Stimulated activated naive B cell treated with anti-CD40 and anti-IgM and Interleukin-4, amounts not matched to agents 10 μg/mL and 1 μg/mL and 100 μg/mL, for 72 hours (primary cell): ENCODE measurements around the gene ELK4.
A peak's percentile ranks its signal among the peaks of the same experiment; 100 is the strongest.

ENCODE experiments used
- ATAC-seq, 2 donors: fragments of 150-1000 bp; cut with Tn5 transposase; replicated peaks; 2 replicates each; pipeline ENCODE4 v1.10.0; 2021; ENCODE audit warnings: moderate library complexity in 1 of 2
- DNase-seq: peaks from one replicate; pipeline ENCODE4 v3.0.0; 2021
- H3K27ac Mint-ChIP-seq: one replicate; pipeline ENCODE4 v1.8.0; 2022; ENCODE audit warnings: mild to moderate bottlenecking, mixed read lengths
- H3K27me3 Mint-ChIP-seq, 2 donors: one replicate each; pipeline ENCODE4 v1.8.0; 2022; ENCODE audit warnings: mixed read lengths in 2 of 2
- H3K36me3 Mint-ChIP-seq, 2 donors: one replicate each; pipeline ENCODE4 v1.8.0; 2022; ENCODE audit warnings: mixed read lengths in 2 of 2, mild to moderate bottlenecking in 1 of 2
- H3K4me1 Mint-ChIP-seq, 2 donors: one replicate each; pipeline ENCODE4 v1.8.0; 2022; ENCODE audit warnings: mixed read lengths in 2 of 2, mild to moderate bottlenecking in 1 of 2
- H3K4me3 Mint-ChIP-seq, 2 donors: one replicate each; pipeline ENCODE4 v1.8.0; 2022; ENCODE audit warnings: mild to moderate bottlenecking in 2 of 2, mixed read lengths in 2 of 2, moderate library complexity in 1 of 2
- H3K9me3 Mint-ChIP-seq, 2 donors: one replicate each; pipeline ENCODE4 v1.8.0; 2022; ENCODE audit warnings: mixed read lengths in 2 of 2, mild to moderate bottlenecking in 1 of 2

The ELK4 gene

GRCh38 chr1:205591522-205592351 is 40.1 kb downstream of the ELK4 start:
- DNase-seq, result peak; percentile 75
- H3K27me3 Mint-ChIP-seq, result no peaks in the 10 kb centered on the region
- peak; percentile 83 to 89 for ATAC-seq
- peak overlapping the region; percentile 92 to 93 for H3K4me3 Mint-ChIP-seq
- H3K27ac Mint-ChIP-seq, result peak overlapping the region; percentile 81
- peaks cover 34 to 52% of the 10 kb centered on the region in 2 donors for H3K4me1 Mint-ChIP-seq
- no peaks in the 10 kb centered on the region for H3K9me3 Mint-ChIP-seq
- H3K36me3 Mint-ChIP-seq, result peaks cover 13 to 23% of the 10 kb centered on the region in 2 donors

GRCh38 chr1:205590777-205591513 is 40.9 kb downstream of the ELK4 start:
- H3K4me3 Mint-ChIP-seq, result no peak overlapping the region
- no peak for ATAC-seq

GRCh38 chr1:205590457-205590768 is 41.4 kb downstream of the ELK4 start:
- Mint-ChIP-seq H3K27ac (peak overlapping the region; percentile 62), H3K4me3 (no peak overlapping the region)

More at GRCh38 chr1:205590777-205591513, 40.9 kb downstream of the ELK4 start:
- Mint-ChIP-seq H3K4me1 (peaks cover 32 to 48% of the 10 kb centered on the region in 2 donors), H3K9me3 (no peaks in the 10 kb centered on the region), H3K27ac (peak overlapping the region; percentile 47), H3K36me3 (peaks cover 11 to 18% of the 10 kb centered on the region in 2 donors), H3K27me3 (no peaks in the 10 kb centered on the region)
- no peak for DNase-seq

GRCh38 chr1:205589618-205590456 is 42.0 kb downstream of the ELK4 start:
- Mint-ChIP-seq H3K27me3 (no peaks in the 10 kb centered on the region), H3K4me3 (no peak overlapping the region), H3K4me1 (peaks cover 24 to 44% of the 10 kb centered on the region in 2 donors), H3K9me3 (no peaks in the 10 kb centered on the region), H3K27ac (peak overlapping the region; percentile 62), H3K36me3 (peaks cover 2 to 7% of the 10 kb centered on the region in 2 donors)
- ATAC-seq (no peak), DNase-seq (no peak)

More at GRCh38 chr1:205590457-205590768, 41.4 kb downstream of the ELK4 start:
- ATAC-seq (no peak), DNase-seq (no peak)
- Mint-ChIP-seq H3K9me3 (no peaks in the 10 kb centered on the region), H3K36me3 (peaks cover 7 to 13% of the 10 kb centered on the region in 2 donors), H3K27me3 (no peaks in the 10 kb centered on the region), H3K4me1 (peaks cover 28 to 48% of the 10 kb centered on the region in 2 donors)

GRCh38 chr1:205589046-205589445 is 42.8 kb downstream of the ELK4 start:
- H3K27ac Mint-ChIP-seq, result no peak overlapping the region
- ATAC-seq (no peak), DNase-seq (no peak)
- peaks cover 20 to 37% of the 10 kb centered on the region in 2 donors for H3K4me1 Mint-ChIP-seq
- no peaks in the 10 kb centered on the region for H3K27me3 Mint-ChIP-seq
- peaks cover 0 to 2% of the 10 kb centered on the region in 2 donors for H3K36me3 Mint-ChIP-seq
- no peaks in the 10 kb centered on the region for H3K9me3 Mint-ChIP-seq
- H3K4me3 Mint-ChIP-seq, result no peak overlapping the region

- no peaks in the 10 kb centered on the region for H3K36me3 Mint-ChIP-seq
- no peak overlapping the region for H3K27ac Mint-ChIP-seq
- DNase-seq, result no peak
- H3K27me3 Mint-ChIP-seq, result no peaks in the 10 kb centered on the region
- peak in 1 of 2 donors; percentile 36 for ATAC-seq
- peaks cover 16 to 33% of the 10 kb centered on the region in 2 donors for H3K4me1 Mint-ChIP-seq
- no peaks in the 10 kb centered on the region for H3K9me3 Mint-ChIP-seq
- H3K4me3 Mint-ChIP-seq, result no peak overlapping the region
Observed at GRCh38 chr1:205588636-205589035, 43.2 kb downstream of the ELK4 start.

- H3K27ac Mint-ChIP-seq, result no peak overlapping the region
- H3K4me3 Mint-ChIP-seq, result no peak overlapping the region
- no peaks in the 10 kb centered on the region for H3K27me3 Mint-ChIP-seq
- DNase-seq (no peak), ATAC-seq (no peak)
- peaks cover 20 to 32% of the 10 kb centered on the region in 2 donors for H3K4me1 Mint-ChIP-seq
- H3K9me3 Mint-ChIP-seq, result no peaks in the 10 kb centered on the region
- H3K36me3 Mint-ChIP-seq, result no peaks in the 10 kb centered on the region
Observed at GRCh38 chr1:205587581-205587980, 44.2 kb downstream of the ELK4 start.

GRCh38 chr1:205585835-205586785 is 45.7 kb downstream of the ELK4 start:
- Mint-ChIP-seq H3K9me3 (no peaks in the 10 kb centered on the region), H3K4me1 (peaks cover 25 to 36% of the 10 kb centered on the region in 2 donors), H3K27me3 (peaks cover 0 to 11% of the 10 kb centered on the region in 2 donors), H3K27ac (peak overlapping the region; percentile 28), H3K36me3 (no peaks in the 10 kb centered on the region), H3K4me3 (no peak overlapping the region)
- ATAC-seq (no peak), DNase-seq (no peak)

GRCh38 chr1:205585169-205585834 is 46.5 kb downstream of the ELK4 start:
- ATAC-seq, result peak; percentile 41 to 49
- no peaks in the 10 kb centered on the region for H3K9me3 Mint-ChIP-seq
- H3K4me1 Mint-ChIP-seq, result peaks cover 25 to 36% of the 10 kb centered on the region in 2 donors
- no peaks in the 10 kb centered on the region for H3K36me3 Mint-ChIP-seq
- DNase-seq, result no peak
- no peak overlapping the region for H3K4me3 Mint-ChIP-seq
- no peak overlapping the region for H3K27ac Mint-ChIP-seq
- H3K27me3 Mint-ChIP-seq, result peaks cover 0 to 19% of the 10 kb centered on the region in 2 donors

GRCh38 chr1:205584732-205585131 is 47.1 kb downstream of the ELK4 start:
- no peak overlapping the region for H3K27ac Mint-ChIP-seq
- ATAC-seq (no peak), DNase-seq (no peak)
- H3K4me3 Mint-ChIP-seq, result no peak overlapping the region
- H3K4me1 Mint-ChIP-seq, result peaks cover 25 to 36% of the 10 kb centered on the region in 2 donors
- peaks cover 0 to 22% of the 10 kb centered on the region in 2 donors for H3K27me3 Mint-ChIP-seq
- no peaks in the 10 kb centered on the region for H3K36me3 Mint-ChIP-seq
- H3K9me3 Mint-ChIP-seq, result no peaks in the 10 kb centered on the region

- H3K36me3 Mint-ChIP-seq, result no peaks in the 10 kb centered on the region
- H3K4me3 Mint-ChIP-seq, result no peak overlapping the region
- no peak overlapping the region for H3K27ac Mint-ChIP-seq
- DNase-seq, result no peak
- peaks cover 0 to 22% of the 10 kb centered on the region in 2 donors for H3K27me3 Mint-ChIP-seq
- peaks cover 22 to 30% of the 10 kb centered on the region in 2 donors for H3K4me1 Mint-ChIP-seq
- no peak for ATAC-seq
- H3K9me3 Mint-ChIP-seq, result no peaks in the 10 kb centered on the region
Observed at GRCh38 chr1:205583461-205584130, 48.2 kb downstream of the ELK4 start.

GRCh38 chr1:205582471-205583291 is 49.1 kb downstream of the ELK4 start:
- no peaks in the 10 kb centered on the region for H3K36me3 Mint-ChIP-seq
- H3K4me3 Mint-ChIP-seq, result no peak overlapping the region
- no peaks in the 10 kb centered on the region for H3K9me3 Mint-ChIP-seq
- ATAC-seq (peak; percentile 78), DNase-seq (no peak)
- peaks cover 20 to 28% of the 10 kb centered on the region in 2 donors for H3K4me1 Mint-ChIP-seq
- peak overlapping the region; percentile 51 for H3K27ac Mint-ChIP-seq
- peaks cover 5 to 23% of the 10 kb centered on the region in 2 donors for H3K27me3 Mint-ChIP-seq
